Measurements from ENCODE around the gene RBBP6. TPM values are rescaled to one million over a fixed set of nuclear protein-coding genes. Genes with fewer than 3 reads are reported as not detected.

The RBBP6 gene
- total and polyA plus RNA-seq, 9 of the 15 experiments (the other 6 are each of a cell fraction or from before 2014, with no cell fraction given) = 19.2 to 76.6 (median 42.7) TPM

GRCh38 chr16:24598777-24599437, 59.5 kb downstream of the RBBP6 start (continued):
- TF ChIP-seq ATF1 (CRISPR knock-in tag; IDR thresholded peaks at IDR 0.05) = no peak
- no peak for TF ChIP-seq ATF1 (tag; IDR thresholded peaks at IDR 0.05)
- no peak for TF ChIP-seq ZNF512 (tag; IDR thresholded peaks at IDR 0.05)
- no peak for TF ChIP-seq SRF (CRISPR knock-in tag; IDR thresholded peaks at IDR 0.05)

GRCh38 chr16:24609417-24609739, 70.0 kb downstream of the RBBP6 start:
- Histone ChIP-seq H3K4me1 (replicated peaks in 1 of 2; ENCODE audit: control insufficient read depth in 2 of 2, insufficient read depth in 2 of 2, low read length in 2 of 2) (peaks cover 0 to 3% of the 10 kb centered on the region in 2 experiments; a peak in 2 of 5 replicates), H3K27ac (ENCODE audit: extremely low read depth, low read depth, low read length) (no peak overlapping the region), H3K27me3 (ENCODE audit: control insufficient read depth in 2 of 2, insufficient read depth in 2 of 2, low read length in 2 of 2) (peaks cover 33 to 49% of the 10 kb centered on the region in 2 experiments), H3K36me3 (ENCODE audit: control insufficient read depth, insufficient read depth, low read length) (no peaks in the 10 kb centered on the region), H3K79me2 (ENCODE audit: control insufficient read depth, insufficient read depth, low read length) (no peaks in the 10 kb centered on the region), H2AFZ (ENCODE audit: low read depth, low read length) (no peak overlapping the region), H3K4me2 (ENCODE audit: insufficient read depth, low read length) (no peak overlapping the region), H3K9me1 (ENCODE audit: control insufficient read depth, insufficient read depth, low read length) (no peaks in the 10 kb centered on the region), H3K4me3 (no peak overlapping the region), H4K20me1 (replicated peaks; ENCODE audit: control insufficient read depth, insufficient read depth, low read length) (no peaks in the 10 kb centered on the region), H3K9me3 (replicated peaks; ENCODE audit: control insufficient read depth, insufficient read depth, low read depth, low read length) (no peaks in the 10 kb centered on the region), H3K9ac (ENCODE audit: insufficient read depth in 1 of 2, low read depth in 2 of 2, low read length in 2 of 2) (no peak overlapping the region)
- DNase-seq (ENCODE audit: extremely low read depth in 1 of 4, low spot score in 3 of 4) (no peak), FAIRE-seq (no peak), ATAC-seq (no peak)
- 0% methylated on average over 4 of the region's 4 CpGs for WGBS (ENCODE audit: insufficient coverage, low coverage, missing lambda C conversion rate)
- no TSS peak for BruUV-seq (replicated peaks)
- intact Hi-C loops (cut with micrococcal nuclease) (no loop called here), in situ Hi-C loops (cut with MboI) (no loop called here)
- ChIA-PET POLR2A (interaction anchor here (0.7 kb wide), 1 partner anchor 16 kb away, joined by 3 read pairs; no protein-coding TSS in a partner anchor), CTCF (ENCODE audit: low intra/inter-chr PET ratio) (no interaction called here)
- TF ChIP-seq ZBTB49 (CRISPR knock-in tag; IDR thresholded peaks at IDR 0.05; ENCODE audit: borderline replicate concordance) (no peak), DPF2 (IDR thresholded peaks at IDR 0.05) (no peak)
